Esophagus squamous epithelium (tissue), 4 donors: Measurements from ENCODE around the gene OPCML.

Source experiments
- POLR2A ChIP-seq, 4 donors: fragments of 450-650 bp; IDR thresholded peaks; one replicate each; pipeline ENCODE4 v1.6.1; 2017; ENCODE audit warnings: antibody characterized with exemption in 4 of 4, mild to moderate bottlenecking in 4 of 4, moderate library complexity in 3 of 4
- TF ChIP-seq, protein P1 (sequence below), 6 experiments: fragments of 450-650 bp in 4 of 6; fragments of 200-600 bp in 2 of 6; sonication (generic) in 2 of 6; IDR thresholded peaks; one replicate each; pipeline ENCODE4 v1.5.1; 2016 to 2019; ENCODE audit warnings: antibody characterized with exemption in 6 of 6, mild to moderate bottlenecking in 4 of 6, moderate library complexity in 4 of 6

- TF ChIP-seq, protein P1, sequence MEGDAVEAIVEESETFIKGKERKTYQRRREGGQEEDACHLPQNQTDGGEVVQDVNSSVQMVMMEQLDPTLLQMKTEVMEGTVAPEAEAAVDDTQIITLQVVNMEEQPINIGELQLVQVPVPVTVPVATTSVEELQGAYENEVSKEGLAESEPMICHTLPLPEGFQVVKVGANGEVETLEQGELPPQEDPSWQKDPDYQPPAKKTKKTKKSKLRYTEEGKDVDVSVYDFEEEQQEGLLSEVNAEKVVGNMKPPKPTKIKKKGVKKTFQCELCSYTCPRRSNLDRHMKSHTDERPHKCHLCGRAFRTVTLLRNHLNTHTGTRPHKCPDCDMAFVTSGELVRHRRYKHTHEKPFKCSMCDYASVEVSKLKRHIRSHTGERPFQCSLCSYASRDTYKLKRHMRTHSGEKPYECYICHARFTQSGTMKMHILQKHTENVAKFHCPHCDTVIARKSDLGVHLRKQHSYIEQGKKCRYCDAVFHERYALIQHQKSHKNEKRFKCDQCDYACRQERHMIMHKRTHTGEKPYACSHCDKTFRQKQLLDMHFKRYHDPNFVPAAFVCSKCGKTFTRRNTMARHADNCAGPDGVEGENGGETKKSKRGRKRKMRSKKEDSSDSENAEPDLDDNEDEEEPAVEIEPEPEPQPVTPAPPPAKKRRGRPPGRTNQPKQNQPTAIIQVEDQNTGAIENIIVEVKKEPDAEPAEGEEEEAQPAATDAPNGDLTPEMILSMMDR (IDR thresholded peaks at IDR 0.05), result no peak
- no peak for TF ChIP-seq POLR2A (IDR thresholded peaks at IDR 0.05)
These were observed 927.9 kb downstream of the OPCML start for GRCh38 chr11:132604431-132604830.
